Omental fat pad (tissue), 4 donors: Measurements from ENCODE around the gene SOCS2. TPM values are rescaled to one million over a fixed set of nuclear protein-coding genes. Genes with fewer than 3 reads are reported as not detected.

Source experiments
- ATAC-seq: fragments of 150-250 bp; one replicate; pipeline ENCODE4 v1.9.1; 2016; ENCODE audit warnings: mild to moderate bottlenecking, moderate library complexity; ENCODE audit not compliant: low FRiP score
- DNase-seq: peaks from one replicate; pipeline ENCODE4 v3.0.0-alpha.2; 2019; ENCODE audit warnings: low spot score
- total RNA-seq, 4 donors: library from RNA; depleted of rRNA; stranded (reverse); fragments of >200 nt; gene quantifications; one replicate each; pipeline ENCODE4 v1.1.0, GENCODE V29; 2016
- TF ChIP-seq, protein P1 (sequence below), 3 donors: fragments of 450-650 bp; IDR thresholded peaks; one replicate each; pipeline ENCODE4 v1.5.1; 2016 to 2017; ENCODE audit warnings: antibody characterized with exemption in 3 of 3, mild to moderate bottlenecking in 3 of 3, moderate library complexity in 2 of 3

Gene SOCS2
- total RNA-seq, 4 donors from 2014 or later = 76.7 to 157 (median 98.3) TPM

DNA sequence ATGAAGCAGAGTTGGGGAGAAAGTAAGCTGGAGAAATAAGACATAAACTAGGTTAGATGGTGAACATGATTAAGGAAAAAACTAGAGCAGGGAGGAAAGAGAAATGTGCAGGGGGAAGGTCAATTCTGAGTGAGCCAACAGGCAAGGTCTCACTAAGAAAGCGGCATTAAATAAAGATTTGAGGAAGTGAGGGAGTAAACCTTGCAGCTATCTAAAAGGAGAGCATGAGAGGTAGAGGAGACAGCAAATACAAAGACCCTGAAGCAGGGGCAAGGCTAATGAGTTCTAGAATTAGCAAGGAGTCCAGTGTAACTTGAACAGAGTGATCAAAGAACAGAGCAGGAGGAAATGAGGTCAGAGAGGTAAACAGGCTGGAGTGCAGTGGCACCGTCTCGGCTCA, 4.4 kb upstream of the SOCS2 start:
- DNase-seq (no peak), ATAC-seq (no peak)
- TF ChIP-seq, protein P1, sequence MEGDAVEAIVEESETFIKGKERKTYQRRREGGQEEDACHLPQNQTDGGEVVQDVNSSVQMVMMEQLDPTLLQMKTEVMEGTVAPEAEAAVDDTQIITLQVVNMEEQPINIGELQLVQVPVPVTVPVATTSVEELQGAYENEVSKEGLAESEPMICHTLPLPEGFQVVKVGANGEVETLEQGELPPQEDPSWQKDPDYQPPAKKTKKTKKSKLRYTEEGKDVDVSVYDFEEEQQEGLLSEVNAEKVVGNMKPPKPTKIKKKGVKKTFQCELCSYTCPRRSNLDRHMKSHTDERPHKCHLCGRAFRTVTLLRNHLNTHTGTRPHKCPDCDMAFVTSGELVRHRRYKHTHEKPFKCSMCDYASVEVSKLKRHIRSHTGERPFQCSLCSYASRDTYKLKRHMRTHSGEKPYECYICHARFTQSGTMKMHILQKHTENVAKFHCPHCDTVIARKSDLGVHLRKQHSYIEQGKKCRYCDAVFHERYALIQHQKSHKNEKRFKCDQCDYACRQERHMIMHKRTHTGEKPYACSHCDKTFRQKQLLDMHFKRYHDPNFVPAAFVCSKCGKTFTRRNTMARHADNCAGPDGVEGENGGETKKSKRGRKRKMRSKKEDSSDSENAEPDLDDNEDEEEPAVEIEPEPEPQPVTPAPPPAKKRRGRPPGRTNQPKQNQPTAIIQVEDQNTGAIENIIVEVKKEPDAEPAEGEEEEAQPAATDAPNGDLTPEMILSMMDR (IDR thresholded peaks at IDR 0.05) = no peak

- DNase-seq (no peak), ATAC-seq (no peak)
- TF ChIP-seq, protein P1 (IDR thresholded peaks at IDR 0.05) = no peak
Observed at GRCh38 chr12:93569301-93569655, 3.2 kb upstream of the SOCS2 start.

DNA sequence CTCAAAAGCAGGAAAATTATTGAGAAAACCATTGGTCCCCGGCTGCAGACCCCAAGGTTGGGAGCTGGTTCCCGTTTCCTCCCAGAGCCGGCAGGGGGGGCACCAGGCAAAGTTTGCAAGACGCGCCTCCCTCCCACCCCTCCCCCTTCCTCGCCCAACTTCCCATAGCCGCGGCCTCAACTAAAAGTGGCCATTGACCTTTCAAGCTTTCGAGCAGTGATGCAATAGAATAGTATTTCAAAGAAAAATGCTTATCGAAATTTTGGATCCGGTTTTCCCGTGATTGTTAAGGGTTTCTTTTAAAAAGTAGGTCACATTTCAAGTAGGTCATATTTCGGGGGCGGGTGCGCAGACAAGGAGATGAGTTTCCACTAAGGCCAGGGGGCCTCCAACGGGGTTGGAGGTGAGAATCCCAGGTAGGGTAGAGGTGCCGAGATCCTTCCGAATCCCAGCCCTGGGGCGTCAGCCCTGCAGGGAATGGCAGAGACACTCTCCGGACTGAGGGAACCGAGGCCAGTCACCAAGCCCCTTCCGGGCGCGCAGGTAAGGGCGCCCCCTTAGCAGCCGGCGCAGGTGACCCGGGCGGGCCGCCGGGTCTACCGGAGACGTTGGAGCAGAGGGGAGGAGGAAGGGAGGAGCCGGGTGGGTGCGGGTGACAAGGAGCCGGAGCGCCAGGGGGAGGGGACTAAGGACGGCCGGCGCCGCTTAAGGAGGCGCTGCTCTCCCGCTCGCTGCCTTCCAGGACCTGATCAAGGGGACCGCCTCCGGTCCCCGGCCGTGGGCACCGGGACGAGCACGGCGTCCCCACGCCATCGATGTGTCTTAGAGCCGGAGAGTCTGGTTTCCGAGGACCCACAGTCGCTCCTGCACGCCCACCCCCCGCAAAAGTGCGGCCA, 2.6 kb upstream of the SOCS2 start:
- TF ChIP-seq, protein P1 (IDR thresholded peaks at IDR 0.05) = peak in 1 of 3 donors; percentile 57
- peak; percentile 68 for DNase-seq
- ATAC-seq = peak; percentile 29

DNA sequence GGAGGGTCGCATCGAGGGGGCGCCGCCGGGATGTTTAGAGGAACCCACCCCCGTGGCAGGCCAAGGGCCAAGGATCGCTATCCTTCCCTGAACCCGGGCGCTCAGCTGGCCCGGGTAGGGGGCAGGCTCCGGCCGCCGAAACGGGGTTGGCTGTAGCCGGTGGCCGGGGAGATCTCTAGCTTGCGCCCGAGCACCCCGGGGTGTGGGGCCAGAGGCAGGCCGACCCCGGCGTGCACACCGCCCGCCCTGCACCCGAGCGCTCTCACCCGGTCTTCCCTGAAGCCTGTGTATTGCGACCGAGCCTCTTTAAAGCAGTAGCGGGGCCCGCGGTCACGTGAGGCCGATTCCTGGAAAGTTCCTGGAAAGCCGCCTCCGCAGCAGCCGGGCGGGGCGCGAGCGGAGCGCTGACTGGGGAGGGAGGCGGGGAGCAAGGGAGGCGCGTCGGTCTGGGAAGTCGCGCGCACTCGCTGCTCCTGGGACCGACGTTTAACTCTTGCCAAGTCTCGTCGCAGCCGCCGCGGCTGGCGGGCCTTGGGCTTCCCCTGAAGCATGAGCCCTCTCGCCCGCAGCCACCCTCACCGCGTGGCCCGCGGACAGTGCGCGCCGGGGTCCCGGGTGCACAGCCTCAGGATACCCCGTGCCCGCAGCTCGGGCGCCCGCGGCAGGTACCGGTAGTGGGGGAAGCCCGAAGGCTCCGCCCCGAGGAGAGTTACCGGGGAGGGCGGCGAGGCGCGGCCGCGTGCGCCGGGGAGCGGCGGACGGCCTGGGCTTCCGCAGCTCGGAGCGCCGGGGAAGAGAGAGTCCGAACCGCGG, 1.7 kb upstream of the SOCS2 start:
- peak; percentile 73 for ATAC-seq
- peak; percentile 89 for DNase-seq
- TF ChIP-seq, protein P1 (IDR thresholded peaks at IDR 0.05) = no peak

DNA sequence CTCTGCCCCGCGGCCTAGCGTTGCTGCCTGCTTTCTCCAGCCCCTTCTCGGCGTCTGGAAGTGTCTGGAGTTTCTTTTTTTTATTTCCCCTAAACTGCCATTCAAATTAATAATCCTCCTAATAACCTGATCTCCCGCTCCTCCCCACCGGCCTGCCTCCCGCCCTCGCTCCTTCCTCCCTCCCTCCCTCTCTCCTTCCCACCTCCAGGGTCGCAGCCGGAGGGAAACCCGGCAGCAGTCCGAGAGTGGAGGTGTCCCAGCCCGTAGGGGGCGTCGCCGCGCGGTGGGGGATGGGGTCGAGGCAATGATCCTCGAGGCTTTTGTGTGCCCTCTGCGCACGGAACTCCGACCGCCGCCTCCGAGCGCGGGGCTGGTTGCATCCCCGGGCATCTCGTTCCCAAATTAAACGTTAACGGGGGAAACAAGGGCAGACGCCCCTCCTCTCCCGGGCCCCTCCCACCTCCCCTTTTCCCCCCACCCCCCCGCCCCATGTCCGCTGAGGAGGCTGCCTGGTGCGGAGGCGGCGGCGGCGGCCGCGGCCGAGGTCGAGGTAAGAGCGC, 1.0 kb upstream of the SOCS2 start:
- DNase-seq (peak; percentile 65), ATAC-seq (peak; percentile 67)
- TF ChIP-seq, protein P1 (IDR thresholded peaks at IDR 0.05) = no peak

- ATAC-seq (no peak), DNase-seq (no peak)
- TF ChIP-seq, protein P1 (IDR thresholded peaks at IDR 0.05) = no peak
Observed at GRCh38 chr12:93572712-93573551, 457 bp downstream of the SOCS2 start.
